ENCODE data around the gene RAPGEF1. TPM values are rescaled to one million over a fixed set of nuclear protein-coding genes. Genes with fewer than 3 reads are reported as not detected.

RAPGEF1 gene
- polyA plus RNA-seq, 2 of the 4 experiments (the other 2 are of a cell fraction), result 21.6 to 27.7 TPM

DNA sequence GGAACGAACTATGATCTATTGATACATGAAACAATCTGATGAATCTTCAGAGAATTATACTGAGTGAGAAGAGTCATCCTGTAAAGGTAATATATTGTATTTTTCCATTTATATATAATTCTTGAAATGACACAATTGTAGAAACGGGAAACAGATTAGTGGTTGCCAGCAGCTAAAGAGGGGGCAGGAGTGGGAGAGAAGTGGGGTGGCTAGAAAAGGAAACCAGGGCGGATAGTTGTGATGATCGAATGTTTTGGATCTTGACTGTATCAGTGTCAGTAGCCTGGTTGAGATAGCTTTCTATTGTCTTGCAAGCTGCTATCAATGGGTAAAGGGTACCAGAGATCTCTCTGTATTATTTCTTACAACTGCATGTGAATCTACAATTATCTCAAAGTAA lies 17.7 kb upstream of the RAPGEF1 start:
- FAIRE-seq (no peak), ATAC-seq (no peak), DNase-seq (ENCODE audit: low read depth in 1 of 2, low spot score in 1 of 2) (no peak)
- H3K27ac ChIP-seq, result no peak overlapping the region
- 18% methylated on average over 4 of the region's 4 CpGs for WGBS (ENCODE audit: missing lambda C conversion rate)
- H3K4me1 ChIP-seq, result peaks cover 9% of the 10 kb centered on the region; the same call in 1 of the 3 replicates
- TF ChIP-seq, protein P1, sequence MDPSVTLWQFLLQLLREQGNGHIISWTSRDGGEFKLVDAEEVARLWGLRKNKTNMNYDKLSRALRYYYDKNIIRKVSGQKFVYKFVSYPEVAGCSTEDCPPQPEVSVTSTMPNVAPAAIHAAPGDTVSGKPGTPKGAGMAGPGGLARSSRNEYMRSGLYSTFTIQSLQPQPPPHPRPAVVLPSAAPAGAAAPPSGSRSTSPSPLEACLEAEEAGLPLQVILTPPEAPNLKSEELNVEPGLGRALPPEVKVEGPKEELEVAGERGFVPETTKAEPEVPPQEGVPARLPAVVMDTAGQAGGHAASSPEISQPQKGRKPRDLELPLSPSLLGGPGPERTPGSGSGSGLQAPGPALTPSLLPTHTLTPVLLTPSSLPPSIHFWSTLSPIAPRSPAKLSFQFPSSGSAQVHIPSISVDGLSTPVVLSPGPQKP (IDR thresholded peaks at IDR 0.05; ENCODE audit: low read depth, low read length), result no peak
- TF ChIP-seq POLR2A (IDR thresholded peaks at IDR 0.05; ENCODE audit: low read length), result no peak
- TF ChIP-seq, protein P2, sequence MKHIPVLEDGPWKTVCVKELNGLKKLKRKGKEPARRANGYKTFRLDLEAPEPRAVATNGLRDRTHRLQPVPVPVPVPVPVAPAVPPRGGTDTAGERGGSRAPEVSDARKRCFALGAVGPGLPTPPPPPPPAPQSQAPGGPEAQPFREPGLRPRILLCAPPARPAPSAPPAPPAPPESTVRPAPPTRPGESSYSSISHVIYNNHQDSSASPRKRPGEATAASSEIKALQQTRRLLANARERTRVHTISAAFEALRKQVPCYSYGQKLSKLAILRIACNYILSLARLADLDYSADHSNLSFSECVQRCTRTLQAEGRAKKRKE (CRISPR knock-in tag; IDR thresholded peaks at IDR 0.05; ENCODE audit: low read depth), result no peak
- no peak for TF ChIP-seq EP300 (IDR thresholded peaks at IDR 0.05)
- TF ChIP-seq HOXA7 (CRISPR knock-in tag; IDR thresholded peaks at IDR 0.05), result no peak
- no peak for TF ChIP-seq GATA3 (IDR thresholded peaks at IDR 0.05; ENCODE audit: borderline replicate concordance)
- TF ChIP-seq CHD2 (IDR thresholded peaks at IDR 0.05; ENCODE audit: low read length, partially characterized antibody), result no peak
- TF ChIP-seq JUNB (IDR thresholded peaks at IDR 0.05), result no peak
- TF ChIP-seq ZC3H11A (IDR thresholded peaks at IDR 0.05), result no peak
- TF ChIP-seq RARB (CRISPR knock-in tag; IDR thresholded peaks at IDR 0.05), result no peak
- TF ChIP-seq, protein P3, sequence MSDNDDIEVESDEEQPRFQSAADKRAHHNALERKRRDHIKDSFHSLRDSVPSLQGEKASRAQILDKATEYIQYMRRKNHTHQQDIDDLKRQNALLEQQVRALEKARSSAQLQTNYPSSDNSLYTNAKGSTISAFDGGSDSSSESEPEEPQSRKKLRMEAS (IDR thresholded peaks at IDR 0.05), result no peak
- TF ChIP-seq, protein P4, sequence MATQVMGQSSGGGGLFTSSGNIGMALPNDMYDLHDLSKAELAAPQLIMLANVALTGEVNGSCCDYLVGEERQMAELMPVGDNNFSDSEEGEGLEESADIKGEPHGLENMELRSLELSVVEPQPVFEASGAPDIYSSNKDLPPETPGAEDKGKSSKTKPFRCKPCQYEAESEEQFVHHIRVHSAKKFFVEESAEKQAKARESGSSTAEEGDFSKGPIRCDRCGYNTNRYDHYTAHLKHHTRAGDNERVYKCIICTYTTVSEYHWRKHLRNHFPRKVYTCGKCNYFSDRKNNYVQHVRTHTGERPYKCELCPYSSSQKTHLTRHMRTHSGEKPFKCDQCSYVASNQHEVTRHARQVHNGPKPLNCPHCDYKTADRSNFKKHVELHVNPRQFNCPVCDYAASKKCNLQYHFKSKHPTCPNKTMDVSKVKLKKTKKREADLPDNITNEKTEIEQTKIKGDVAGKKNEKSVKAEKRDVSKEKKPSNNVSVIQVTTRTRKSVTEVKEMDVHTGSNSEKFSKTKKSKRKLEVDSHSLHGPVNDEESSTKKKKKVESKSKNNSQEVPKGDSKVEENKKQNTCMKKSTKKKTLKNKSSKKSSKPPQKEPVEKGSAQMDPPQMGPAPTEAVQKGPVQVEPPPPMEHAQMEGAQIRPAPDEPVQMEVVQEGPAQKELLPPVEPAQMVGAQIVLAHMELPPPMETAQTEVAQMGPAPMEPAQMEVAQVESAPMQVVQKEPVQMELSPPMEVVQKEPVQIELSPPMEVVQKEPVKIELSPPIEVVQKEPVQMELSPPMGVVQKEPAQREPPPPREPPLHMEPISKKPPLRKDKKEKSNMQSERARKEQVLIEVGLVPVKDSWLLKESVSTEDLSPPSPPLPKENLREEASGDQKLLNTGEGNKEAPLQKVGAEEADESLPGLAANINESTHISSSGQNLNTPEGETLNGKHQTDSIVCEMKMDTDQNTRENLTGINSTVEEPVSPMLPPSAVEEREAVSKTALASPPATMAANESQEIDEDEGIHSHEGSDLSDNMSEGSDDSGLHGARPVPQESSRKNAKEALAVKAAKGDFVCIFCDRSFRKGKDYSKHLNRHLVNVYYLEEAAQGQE (IDR thresholded peaks at IDR 0.05), result no peak
- TF ChIP-seq, protein P5, sequence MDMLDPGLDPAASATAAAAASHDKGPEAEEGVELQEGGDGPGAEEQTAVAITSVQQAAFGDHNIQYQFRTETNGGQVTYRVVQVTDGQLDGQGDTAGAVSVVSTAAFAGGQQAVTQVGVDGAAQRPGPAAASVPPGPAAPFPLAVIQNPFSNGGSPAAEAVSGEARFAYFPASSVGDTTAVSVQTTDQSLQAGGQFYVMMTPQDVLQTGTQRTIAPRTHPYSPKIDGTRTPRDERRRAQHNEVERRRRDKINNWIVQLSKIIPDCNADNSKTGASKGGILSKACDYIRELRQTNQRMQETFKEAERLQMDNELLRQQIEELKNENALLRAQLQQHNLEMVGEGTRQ (IDR thresholded peaks at IDR 0.05), result no peak
- H3K9me3 ChIP-seq, result no peaks in the 10 kb centered on the region
- H3K4me3 ChIP-seq, result no peak overlapping the region
- POLR2A ChIA-PET, result no interaction called here
- CTCF ChIA-PET, result interaction anchor here (0.6 to 15.7 kb wide), 17 partner anchors 9 to 511 kb away, joined by 3 to 263 read pairs (median 4); partner anchors contain the start of gene RAPGEF1
- H3K4me2 ChIP-seq, result no peak overlapping the region

DNA sequence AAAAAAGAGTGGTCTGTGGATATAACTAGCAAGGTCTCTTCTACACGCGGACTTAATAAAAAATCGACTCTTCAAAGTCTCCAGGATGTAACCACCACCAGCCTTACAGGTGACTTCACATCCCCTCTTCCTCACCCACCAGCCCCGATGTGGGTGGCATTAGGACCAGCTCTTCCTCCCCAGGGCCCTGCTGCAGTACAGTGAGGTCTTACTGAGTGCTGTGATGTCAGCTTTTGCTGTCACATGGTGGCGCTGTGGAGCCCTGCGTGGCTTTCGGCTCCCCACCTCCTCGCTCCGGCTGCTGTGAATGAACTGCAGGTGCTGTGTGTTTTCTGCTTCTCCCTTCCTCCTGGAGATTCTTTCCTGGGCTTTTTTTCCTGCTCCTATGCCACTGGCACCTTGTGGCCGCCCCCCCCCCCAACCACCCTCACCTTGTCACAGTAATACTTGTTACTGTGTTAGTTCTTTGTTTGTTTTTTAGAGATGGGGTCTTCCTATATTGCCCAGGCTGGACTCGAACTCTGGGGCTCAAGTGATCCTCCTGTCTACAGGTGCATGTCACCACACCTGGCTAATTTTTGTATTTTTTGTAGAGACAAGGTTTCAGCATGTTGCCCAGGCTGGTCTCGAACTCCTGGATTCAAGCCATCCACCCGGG lies 15.8 kb upstream of the RAPGEF1 start:
- peak; percentile 71 to 81 for DNase-seq (ENCODE audit: low read depth in 1 of 2, low spot score in 1 of 2)
- FAIRE-seq, result no peak
- Histone ChIP-seq H3K4me1 (peaks cover 6% of the 10 kb centered on the region; the same call in 1 of the 3 replicates), H3K4me3 (no peak overlapping the region), H3K27ac (no peak overlapping the region), H3K4me2 (peak overlapping the region; percentile 32), H3K9me3 (no peaks in the 10 kb centered on the region)
- ATAC-seq, result peak; percentile 97 to 98
- 8% methylated on average over 13 of the region's 13 CpGs for WGBS (ENCODE audit: missing lambda C conversion rate)
- CTCF ChIA-PET, result interaction anchor here (0.7 to 25.4 kb wide), 24 partner anchors 12 to 553 kb away, joined by 3 to 737 read pairs (median 4); partner anchors contain the start of gene RAPGEF1
- TF ChIP-seq HOXA7 (CRISPR knock-in tag; IDR thresholded peaks at IDR 0.05) (no peak), EHF (CRISPR knock-in tag; IDR thresholded peaks at IDR 0.05) (no peak), EHMT2 (IDR thresholded peaks at IDR 0.05; ENCODE audit: low read depth) (no peak), SMC3 (IDR thresholded peaks at IDR 0.05) (peak; percentile 65), RAD21 (conservative IDR thresholded peaks at IDR 0.05 in 1 of 2, IDR thresholded peaks at IDR 0.05 in 1 of 2) (peak; percentile 61 to 67)
- TF ChIP-seq, protein P6, sequence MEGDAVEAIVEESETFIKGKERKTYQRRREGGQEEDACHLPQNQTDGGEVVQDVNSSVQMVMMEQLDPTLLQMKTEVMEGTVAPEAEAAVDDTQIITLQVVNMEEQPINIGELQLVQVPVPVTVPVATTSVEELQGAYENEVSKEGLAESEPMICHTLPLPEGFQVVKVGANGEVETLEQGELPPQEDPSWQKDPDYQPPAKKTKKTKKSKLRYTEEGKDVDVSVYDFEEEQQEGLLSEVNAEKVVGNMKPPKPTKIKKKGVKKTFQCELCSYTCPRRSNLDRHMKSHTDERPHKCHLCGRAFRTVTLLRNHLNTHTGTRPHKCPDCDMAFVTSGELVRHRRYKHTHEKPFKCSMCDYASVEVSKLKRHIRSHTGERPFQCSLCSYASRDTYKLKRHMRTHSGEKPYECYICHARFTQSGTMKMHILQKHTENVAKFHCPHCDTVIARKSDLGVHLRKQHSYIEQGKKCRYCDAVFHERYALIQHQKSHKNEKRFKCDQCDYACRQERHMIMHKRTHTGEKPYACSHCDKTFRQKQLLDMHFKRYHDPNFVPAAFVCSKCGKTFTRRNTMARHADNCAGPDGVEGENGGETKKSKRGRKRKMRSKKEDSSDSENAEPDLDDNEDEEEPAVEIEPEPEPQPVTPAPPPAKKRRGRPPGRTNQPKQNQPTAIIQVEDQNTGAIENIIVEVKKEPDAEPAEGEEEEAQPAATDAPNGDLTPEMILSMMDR (IDR thresholded peaks at IDR 0.05), result peak; percentile 84
- POLR2A ChIA-PET, result interaction anchor here (0.7 kb wide), 2 partner anchors 33 to 122 kb away, joined by 3 to 4 read pairs; no protein-coding TSS in a partner anchor
